ENCODE data around the gene REPIN1. TPM values are rescaled to one million over a fixed set of nuclear protein-coding genes. Genes with fewer than 3 reads are reported as not detected.

Gene REPIN1
- total and polyA plus RNA-seq, 7 donors: 50.9 to 131 (median 56.5) TPM

- Histone ChIP-seq H3K4me1 (peaks cover 0 to 29% (median 23%) of the 10 kb centered on the region in 4 donors), H3K9me3 (no peaks in the 10 kb centered on the region), H3K4me3 (peak overlapping the region; percentile 56 to 89 (median 66)), H3K36me3 (peaks cover 0 to 34% (median 7%) of the 10 kb centered on the region in 4 donors), H3K27me3 (no peaks in the 10 kb centered on the region), H3K27ac (peak overlapping the region; percentile 81 to 91 (median 84))
- intact Hi-C loops (cut with DNase I): loop anchor here (2.0 kb wide), 1 partner anchor 17 kb away; the partner anchor contains the start of gene RARRES2
- WGBS, 2 donors: 9 to 14% methylated on average over 16 of the region's 16 CpGs
- no peak for DNase-seq
- no peak for TF ChIP-seq POLR2A (IDR thresholded peaks at IDR 0.05)
- TF ChIP-seq CTCF (IDR thresholded peaks at IDR 0.05): no peak
- no peak for TF ChIP-seq EP300 (IDR thresholded peaks at IDR 0.05)
- TF ChIP-seq POLR2AphosphoS5 (IDR thresholded peaks at IDR 0.05): no peak
Measured at GRCh38 chr7:150323682-150324372, 44.8 kb upstream of the REPIN1 start.

- Histone ChIP-seq H3K4me3 (peak overlapping the region in 2 of 4 donors; percentile 63 to 89), H3K9me3 (no peaks in the 10 kb centered on the region), H3K4me1 (peaks cover 0 to 29% (median 23%) of the 10 kb centered on the region in 4 donors), H3K36me3 (peaks cover 0 to 37% (median 7%) of the 10 kb centered on the region in 4 donors), H3K27me3 (no peaks in the 10 kb centered on the region), H3K27ac (peak overlapping the region; percentile 81 to 91 (median 84))
- TF ChIP-seq POLR2A (IDR thresholded peaks at IDR 0.05): no peak
- TF ChIP-seq EP300 (IDR thresholded peaks at IDR 0.05): no peak
- TF ChIP-seq POLR2AphosphoS5 (IDR thresholded peaks at IDR 0.05): no peak
- TF ChIP-seq CTCF (IDR thresholded peaks at IDR 0.05): no peak
- intact Hi-C loops (cut with DNase I): no loop called here
- 23 to 60% methylated on average over 12 of the region's 12 CpGs for WGBS, 2 donors
- no peak for DNase-seq
Measured at GRCh38 chr7:150324373-150324961, 44.2 kb upstream of the REPIN1 start.

- peaks cover 0 to 40% (median 7%) of the 10 kb centered on the region in 4 donors for H3K36me3 ChIP-seq
- peaks cover 0 to 29% (median 23%) of the 10 kb centered on the region in 4 donors for H3K4me1 ChIP-seq
- no peak for TF ChIP-seq CTCF (IDR thresholded peaks at IDR 0.05)
- no peak for TF ChIP-seq POLR2AphosphoS5 (IDR thresholded peaks at IDR 0.05)
- no peak for TF ChIP-seq EP300 (IDR thresholded peaks at IDR 0.05)
- no peak for TF ChIP-seq POLR2A (IDR thresholded peaks at IDR 0.05)
- DNase-seq: no peak
- peak overlapping the region in 1 of 4 donors; percentile 91 for H3K27ac ChIP-seq
- no peaks in the 10 kb centered on the region for H3K9me3 ChIP-seq
- WGBS, 2 donors: 90% methylated on average over 10 of the region's 10 CpGs
- H3K4me3 ChIP-seq: no peak overlapping the region
- intact Hi-C loops (cut with DNase I): no loop called here
- H3K27me3 ChIP-seq: no peaks in the 10 kb centered on the region
Measured at GRCh38 chr7:150325110-150325611, 43.5 kb upstream of the REPIN1 start.

- Histone ChIP-seq H3K4me1 (peaks cover 0 to 29% (median 23%) of the 10 kb centered on the region in 4 donors), H3K27ac (no peak overlapping the region), H3K4me3 (no peak overlapping the region), H3K36me3 (peaks cover 0 to 45% (median 9%) of the 10 kb centered on the region in 4 donors), H3K9me3 (no peaks in the 10 kb centered on the region), H3K27me3 (no peaks in the 10 kb centered on the region)
- 87 to 93% methylated on average over 6 of the region's 6 CpGs for WGBS, 2 donors
- DNase-seq: no peak
- TF ChIP-seq EP300 (IDR thresholded peaks at IDR 0.05) (no peak), CTCF (IDR thresholded peaks at IDR 0.05) (no peak), POLR2A (IDR thresholded peaks at IDR 0.05) (no peak), POLR2AphosphoS5 (IDR thresholded peaks at IDR 0.05) (no peak)
- intact Hi-C loops (cut with DNase I): no loop called here
Measured at GRCh38 chr7:150325901-150326300, 42.7 kb upstream of the REPIN1 start.

All from sigmoid colon (tissue), 7 donors.